B cell (primary cell): Measurements from ENCODE around the gene SLAMF9.

Experiments
- CTCF ChIP-seq: fragments of 200-600 bp; IDR thresholded peaks from one replicate; pipeline ENCODE4 v1.8.0; 2022; ENCODE audit warnings: antibody characterized with exemption, mild to moderate bottlenecking
- EZH2 ChIP-seq: IDR thresholded peaks from 2 replicates; pipeline ENCODE4 v1.6.1; 2012; ENCODE audit warnings: borderline replicate concordance, low read depth, mild to moderate bottlenecking, moderate library complexity, low read length; ENCODE audit not compliant: insufficient read depth, poor library complexity, severe bottlenecking

- TF ChIP-seq EZH2 = no peak
- TF ChIP-seq CTCF = no peak
These were observed 18.6 kb upstream of the SLAMF9 start for GRCh38 chr1:159972443-159973205.
